HFFc6 (cell line): ENCODE data around the gene CRABP2. TPM values are rescaled to one million over a fixed set of nuclear protein-coding genes. Genes with fewer than 3 reads are reported as not detected.
A peak's percentile ranks its signal among the peaks of the same experiment; 100 is the strongest.

ENCODE experiments used
- DNase-seq: peaks from one replicate; pipeline ENCODE4 v3.0.0-alpha.2; 2018
- H3K27ac Mint-ChIP-seq: 2 replicates; pipeline ENCODE4 v1.8.0; 2020; ENCODE audit warnings: mild to moderate bottlenecking, mixed read lengths
- H3K27me3 Mint-ChIP-seq: 2 replicates; pipeline ENCODE4 v1.8.0; 2021; ENCODE audit warnings: mild to moderate bottlenecking, moderate library complexity, mixed read lengths; ENCODE audit not compliant: insufficient read depth
- H3K36me3 Mint-ChIP-seq: 2 replicates; pipeline ENCODE4 v1.8.0; 2021; ENCODE audit warnings: low read depth, mixed read lengths
- H3K4me1 Mint-ChIP-seq: 2 replicates; pipeline ENCODE4 v1.8.0; 2020; ENCODE audit warnings: low read depth, mixed read lengths
- H3K4me3 Mint-ChIP-seq: 2 replicates; pipeline ENCODE4 v1.8.0; 2020; ENCODE audit warnings: mild to moderate bottlenecking, moderate library complexity, mixed read lengths
- H3K9me3 Mint-ChIP-seq: 2 replicates; pipeline ENCODE4 v1.8.0; 2020; ENCODE audit warnings: mild to moderate bottlenecking, mixed read lengths
- CTCF ChIP-seq: fragments of 200-600 bp; sonication (generic); IDR thresholded peaks from 2 replicates; pipeline ENCODE4 v1.5.0; 2021; ENCODE audit warnings: antibody characterized with exemption, mild to moderate bottlenecking
- total RNA-seq, 6 experiments: library from RNA; stranded (reverse); fragmentation: NEBNext Ultra II Directional; extraction: Animal tissue kit (Norgen Biotek cat#: 25700); gene quantifications; 2 replicates in 1 of 6; 3 replicates in 5 of 6; pipeline ENCODE4 v1.2.3, GENCODE V29; 2021

Gene CRABP2
- total RNA-seq, 6 experiments from 2014 or later = 55.9 to 70.4 (median 59.2) TPM

GRCh38 chr1:156740741-156741480, 35.5 kb upstream of the CRABP2 start, which contains the start of gene MRPL24:
TSS of gene MRPL24 (minus strand) at chr1:156741088. CDS start at chr1:156738704, 2,384 bp downstream.
- Mint-ChIP-seq H3K4me3 (peak within 1 kb of the TSS; percentile 99), H3K9me3 (no peaks in the 10 kb centered on the region), H3K36me3 (peaks cover 52% of the 10 kb centered on the region), H3K4me1 (peaks cover 31% of the 10 kb centered on the region), H3K27ac (peak within 1 kb of the TSS; percentile 92), H3K27me3 (peaks cover 7% of the 10 kb centered on the region)
- TF ChIP-seq CTCF = no peak
- peak; percentile 100 for DNase-seq

DNA sequence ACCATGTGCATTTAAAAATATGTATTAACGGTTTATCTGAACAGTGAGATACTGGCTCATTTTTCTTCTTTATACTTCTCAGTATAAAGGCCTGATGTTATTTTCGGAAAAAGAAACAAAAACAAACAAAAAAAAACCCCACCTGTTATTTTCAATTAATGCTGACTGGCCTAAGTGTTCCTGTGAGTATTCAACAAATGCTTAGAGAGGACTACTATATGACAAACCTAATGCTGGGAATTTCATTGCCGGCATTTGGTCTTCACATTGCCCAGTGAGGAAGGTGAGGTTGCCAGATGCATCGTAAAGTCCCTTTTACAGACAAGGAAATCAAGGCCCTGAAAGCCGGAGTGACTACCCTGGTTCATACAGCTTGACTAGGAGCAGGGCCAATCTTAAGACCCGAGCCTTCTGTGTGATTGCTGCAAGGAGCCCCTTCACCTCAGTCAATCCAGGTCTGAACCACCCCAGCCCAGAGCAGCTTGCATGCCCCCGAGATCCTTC, 34.9 kb upstream of the CRABP2 start:
- Mint-ChIP-seq H3K4me1 (peaks cover 25% of the 10 kb centered on the region), H3K9me3 (no peaks in the 10 kb centered on the region), H3K36me3 (peaks cover 45% of the 10 kb centered on the region)

DNA sequence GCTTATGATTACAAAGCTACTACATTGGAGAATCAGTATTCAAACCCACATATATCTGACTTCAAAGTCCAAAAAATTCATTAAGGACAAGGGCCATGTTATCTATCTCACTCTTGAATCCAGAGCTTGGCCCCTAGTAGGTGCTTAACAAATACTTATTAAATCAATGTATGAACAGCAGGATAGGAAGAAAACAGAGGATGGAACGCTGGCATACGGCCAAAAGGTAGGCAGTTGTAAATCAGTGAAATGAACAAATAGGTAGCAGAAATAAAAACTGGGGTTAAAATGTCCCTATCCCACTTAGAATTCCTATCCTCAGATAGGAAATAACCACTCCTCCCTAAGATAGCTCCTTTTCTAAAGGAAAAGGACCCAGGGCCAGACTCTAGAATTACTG, 33.5 kb upstream of the CRABP2 start:
- DNase-seq = no peak
- Mint-ChIP-seq H3K27me3 (peaks cover 7% of the 10 kb centered on the region), H3K9me3 (no peaks in the 10 kb centered on the region), H3K4me1 (peaks cover 22% of the 10 kb centered on the region), H3K36me3 (peaks cover 43% of the 10 kb centered on the region), H3K27ac (peak overlapping the region; percentile 60; the same call in 1 of the 2 replicates), H3K4me3 (no peak overlapping the region)
- TF ChIP-seq CTCF = no peak

More for the DNA sequence above, 34.9 kb upstream of the CRABP2 start:
- H3K27ac Mint-ChIP-seq = peak overlapping the region; percentile 92
- peak overlapping the region; percentile 99 for H3K4me3 Mint-ChIP-seq
- no peak for DNase-seq
- H3K27me3 Mint-ChIP-seq = peaks cover 7% of the 10 kb centered on the region
- no peak for TF ChIP-seq CTCF

DNA sequence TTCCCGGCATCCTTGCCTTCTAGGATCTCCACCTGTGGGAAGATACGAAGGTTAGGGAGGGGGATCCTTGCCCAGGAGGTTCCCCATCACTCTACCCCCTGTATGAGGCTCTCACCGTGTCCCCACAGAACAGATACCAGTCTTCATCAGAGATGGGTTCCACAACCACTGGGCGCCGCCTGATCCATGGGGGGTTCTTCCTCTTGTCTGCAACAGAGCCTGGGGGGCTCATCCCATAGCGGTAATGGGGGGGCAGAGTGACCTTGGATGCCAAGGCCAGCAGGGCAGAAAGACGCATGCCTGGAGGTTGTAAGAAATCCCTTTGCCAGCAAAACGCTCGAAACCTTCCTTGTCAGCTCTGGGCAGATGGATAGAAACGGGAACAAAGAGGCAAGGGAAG, 33.0 kb upstream of the CRABP2 start:
- H3K4me3 Mint-ChIP-seq = no peak overlapping the region

DNA sequence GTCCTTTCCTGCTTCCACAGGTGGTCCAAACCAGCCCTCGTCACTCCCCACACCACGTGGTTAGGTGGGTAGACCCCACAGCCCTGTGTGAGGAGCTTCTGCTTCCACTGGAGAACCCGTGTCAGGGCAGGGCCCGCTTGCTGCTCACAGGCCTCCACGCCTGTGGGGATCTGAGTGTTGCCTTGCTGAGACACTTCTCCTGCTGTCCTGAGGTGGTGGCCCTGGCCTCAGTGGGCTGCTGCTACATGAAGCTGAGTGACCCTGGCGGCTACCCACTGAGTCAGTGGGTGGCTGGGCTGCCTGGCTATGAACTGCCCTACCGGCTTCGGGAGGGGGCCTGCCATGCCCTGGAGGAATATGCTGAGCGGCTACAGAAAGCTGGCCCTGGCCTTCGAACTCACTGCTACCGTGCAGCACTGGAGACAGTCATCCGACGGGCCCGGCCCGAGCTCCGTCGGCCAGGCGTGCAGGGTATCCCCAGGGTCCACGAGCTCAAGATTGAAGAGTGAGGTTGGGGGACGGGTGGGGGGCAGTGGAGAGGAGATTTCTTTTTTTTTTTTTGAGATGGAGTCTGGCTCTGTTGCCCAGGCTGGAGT, 28.7 kb upstream of the CRABP2 start:
- H3K9me3 Mint-ChIP-seq = no peaks in the 10 kb centered on the region

More for the DNA sequence above, 33.0 kb upstream of the CRABP2 start:
- no peak overlapping the region for H3K27ac Mint-ChIP-seq
- peaks cover 43% of the 10 kb centered on the region for H3K36me3 Mint-ChIP-seq
- peaks cover 22% of the 10 kb centered on the region for H3K4me1 Mint-ChIP-seq
- peaks cover 7% of the 10 kb centered on the region for H3K27me3 Mint-ChIP-seq
- TF ChIP-seq CTCF = no peak
- no peak for DNase-seq
- H3K9me3 Mint-ChIP-seq = no peaks in the 10 kb centered on the region

More for the DNA sequence above, 28.7 kb upstream of the CRABP2 start:
- H3K27ac Mint-ChIP-seq = no peak overlapping the region
- peaks cover 16% of the 10 kb centered on the region for H3K36me3 Mint-ChIP-seq
- H3K27me3 Mint-ChIP-seq = peaks cover 8% of the 10 kb centered on the region
- TF ChIP-seq CTCF = no peak
- H3K4me1 Mint-ChIP-seq = peaks cover 15% of the 10 kb centered on the region
- no peak overlapping the region for H3K4me3 Mint-ChIP-seq
- no peak for DNase-seq
